Parathyroid adenoma (tissue), 2 donors: Measurements from ENCODE around the gene ARID5A.

Experiments used
- H2AFZ ChIP-seq: fragments of 300-600 bp; sonication (generic); one replicate; pipeline ENCODE4 v1.7.0; 2017; ENCODE audit warnings: antibody characterized with exemption, mild to moderate bottlenecking
- H3K27ac ChIP-seq: fragments of 300-600 bp; sonication (generic); one replicate; pipeline ENCODE4 v1.7.0; 2017
- H3K27me3 ChIP-seq: fragments of 300-600 bp; sonication (generic); one replicate; pipeline ENCODE4 v1.7.0; 2017; ENCODE audit warnings: low read length; ENCODE audit not compliant: control insufficient read depth, insufficient read depth
- H3K36me3 ChIP-seq: fragments of 300-600 bp; sonication (generic); one replicate; pipeline ENCODE4 v1.7.0; 2017; ENCODE audit warnings: low read length; ENCODE audit not compliant: control insufficient read depth, insufficient read depth
- H3K4me1 ChIP-seq: fragments of 300-600 bp; sonication (generic); one replicate; pipeline ENCODE4 v1.7.0; 2017; ENCODE audit warnings: control low read depth
- H3K4me2 ChIP-seq: fragments of 300-600 bp; sonication (generic); one replicate; pipeline ENCODE4 v1.7.0; 2017; ENCODE audit warnings: low read length
- H3K4me3 ChIP-seq: fragments of 300-600 bp; sonication (generic); one replicate; pipeline ENCODE4 v1.7.0; 2017; ENCODE audit warnings: low read depth, low read length
- H3K79me2 ChIP-seq: fragments of 300-600 bp; sonication (generic); one replicate; pipeline ENCODE4 v1.7.0; 2017; ENCODE audit warnings: control low read depth
- H3K9ac ChIP-seq: fragments of 300-600 bp; sonication (generic); one replicate; pipeline ENCODE4 v1.7.0; 2017; ENCODE audit warnings: mild to moderate bottlenecking
- H3K9me3 ChIP-seq: fragments of 300-600 bp; sonication (generic); one replicate; pipeline ENCODE4 v1.7.0; 2017; ENCODE audit warnings: low read length; ENCODE audit not compliant: control insufficient read depth
- CTCF ChIP-seq: fragments of 300-600 bp; sonication (generic); IDR thresholded peaks from one replicate; pipeline ENCODE4 v1.7.0; 2017; ENCODE audit warnings: antibody characterized with exemption, mild to moderate bottlenecking
- donor health status: primary hyperparathyroidism.

The ARID5A gene

GRCh38 chr2:96538487-96539214, 2.1 kb downstream of the ARID5A start:
- H3K4me3 ChIP-seq: peak overlapping the region; percentile 74
- no peak overlapping the region for H2AFZ ChIP-seq
- peak overlapping the region; percentile 47 for H3K27ac ChIP-seq
- H3K27me3 ChIP-seq: no peaks in the 10 kb centered on the region
- no peaks in the 10 kb centered on the region for H3K9me3 ChIP-seq
- no peaks in the 10 kb centered on the region for H3K79me2 ChIP-seq
- no peak for TF ChIP-seq CTCF
- peak overlapping the region; percentile 97 for H3K4me2 ChIP-seq
- H3K9ac ChIP-seq: no peak overlapping the region
- H3K4me1 ChIP-seq: peaks cover 3% of the 10 kb centered on the region
- H3K36me3 ChIP-seq: no peaks in the 10 kb centered on the region

GRCh38 chr2:96539215-96539920, 2.8 kb downstream of the ARID5A start:
- no peaks in the 10 kb centered on the region for H3K9me3 ChIP-seq
- no peaks in the 10 kb centered on the region for H3K79me2 ChIP-seq
- H3K36me3 ChIP-seq: no peaks in the 10 kb centered on the region
- H3K9ac ChIP-seq: no peak overlapping the region
- TF ChIP-seq CTCF: no peak
- H3K4me1 ChIP-seq: peaks cover 3% of the 10 kb centered on the region
- no peak overlapping the region for H2AFZ ChIP-seq
- H3K27ac ChIP-seq: no peak overlapping the region
- no peak overlapping the region for H3K4me3 ChIP-seq
- no peaks in the 10 kb centered on the region for H3K27me3 ChIP-seq
- H3K4me2 ChIP-seq: no peak overlapping the region

GRCh38 chr2:96540136-96540535, 3.6 kb downstream of the ARID5A start:
- Histone ChIP-seq H3K4me3 (no peak overlapping the region), H3K36me3 (no peaks in the 10 kb centered on the region), H3K79me2 (no peaks in the 10 kb centered on the region), H3K4me2 (no peak overlapping the region), H3K27me3 (no peaks in the 10 kb centered on the region), H3K9ac (no peak overlapping the region), H3K27ac (no peak overlapping the region), H2AFZ (no peak overlapping the region), H3K9me3 (no peaks in the 10 kb centered on the region), H3K4me1 (peaks cover 3% of the 10 kb centered on the region)
- TF ChIP-seq CTCF: no peak

GRCh38 chr2:96541398-96542152, 5.0 kb downstream of the ARID5A start:
- no peak for TF ChIP-seq CTCF
- H3K9ac ChIP-seq: no peak overlapping the region
- no peaks in the 10 kb centered on the region for H3K9me3 ChIP-seq
- H2AFZ ChIP-seq: no peak overlapping the region
- H3K4me1 ChIP-seq: no peaks in the 10 kb centered on the region
- H3K36me3 ChIP-seq: no peaks in the 10 kb centered on the region
- no peak overlapping the region for H3K4me3 ChIP-seq
- H3K27ac ChIP-seq: no peak overlapping the region
- H3K79me2 ChIP-seq: no peaks in the 10 kb centered on the region
- no peak overlapping the region for H3K4me2 ChIP-seq
- H3K27me3 ChIP-seq: no peaks in the 10 kb centered on the region
